Suprapubic skin (tissue), 4 donors: ENCODE results near the gene TOM1L2. TPM values are rescaled to one million over a fixed set of nuclear protein-coding genes. Genes with fewer than 3 reads are reported as not detected.

Source experiments
- DNase-seq, 2 donors: peaks; one replicate each; pipeline ENCODE4 v3.0.0-alpha.2; 2019; ENCODE audit warnings: low spot score in 2 of 2
- H3K27ac ChIP-seq: fragments of 200-600 bp; sonication (generic); one replicate; pipeline ENCODE4 v1.5.1; 2019
- H3K27me3 ChIP-seq: fragments of 200-600 bp; sonication (generic); one replicate; pipeline ENCODE4 v1.5.1; 2019
- H3K36me3 ChIP-seq: fragments of 200-600 bp; sonication (generic); one replicate; pipeline ENCODE4 v1.5.1; 2019
- H3K4me1 ChIP-seq: fragments of 200-600 bp; sonication (generic); one replicate; pipeline ENCODE4 v1.5.1; 2019
- H3K4me3 ChIP-seq: fragments of 200-600 bp; sonication (generic); one replicate; pipeline ENCODE4 v1.5.1; 2019; ENCODE audit warnings: mild to moderate bottlenecking
- H3K9me3 ChIP-seq: fragments of 200-600 bp; sonication (generic); one replicate; pipeline ENCODE4 v1.5.1; 2019
- EP300 ChIP-seq: sonication (generic); formaldehyde crosslinking; IDR thresholded peaks from one replicate; pipeline ENCODE4 v1.6.1; 2017; ENCODE audit warnings: antibody characterized with exemption
- POLR2A ChIP-seq, 2 donors: fragments of 450-650 bp; IDR thresholded peaks; one replicate each; pipeline ENCODE4 v1.6.1; 2017; ENCODE audit warnings: antibody characterized with exemption in 2 of 2, mild to moderate bottlenecking in 2 of 2, moderate library complexity in 2 of 2
- POLR2AphosphoS5 ChIP-seq, 3 donors: sonication (generic); formaldehyde crosslinking; IDR thresholded peaks; one replicate each; pipeline ENCODE4 v1.6.1; 2017; ENCODE audit warnings: antibody characterized with exemption in 3 of 3
- WGBS: methylation state at CpG from one replicate; pipeline ENCODE4 v1.1.5; 2018; 5-methylcytosine and 5-hydroxymethylcytosine counted together
- total RNA-seq, 4 donors: library from RNA; depleted of rRNA; stranded (reverse); fragments of >200 nt; gene quantifications; one replicate each; pipeline ENCODE4 v1.1.0, GENCODE V29; 2016
- TF ChIP-seq, protein P1 (sequence below), 2 donors: fragments of 200-600 bp in 1 of 2; fragments of 450-650 bp in 1 of 2; sonication (generic) in 1 of 2; IDR thresholded peaks; one replicate each; pipeline ENCODE4 v1.5.1; 2016 to 2019; ENCODE audit warnings: antibody characterized with exemption in 2 of 2, mild to moderate bottlenecking in 1 of 2, moderate library complexity in 1 of 2

TOM1L2 gene
- total RNA-seq, 4 donors from 2014 or later, result 128 to 259 (median 162) TPM

DNA sequence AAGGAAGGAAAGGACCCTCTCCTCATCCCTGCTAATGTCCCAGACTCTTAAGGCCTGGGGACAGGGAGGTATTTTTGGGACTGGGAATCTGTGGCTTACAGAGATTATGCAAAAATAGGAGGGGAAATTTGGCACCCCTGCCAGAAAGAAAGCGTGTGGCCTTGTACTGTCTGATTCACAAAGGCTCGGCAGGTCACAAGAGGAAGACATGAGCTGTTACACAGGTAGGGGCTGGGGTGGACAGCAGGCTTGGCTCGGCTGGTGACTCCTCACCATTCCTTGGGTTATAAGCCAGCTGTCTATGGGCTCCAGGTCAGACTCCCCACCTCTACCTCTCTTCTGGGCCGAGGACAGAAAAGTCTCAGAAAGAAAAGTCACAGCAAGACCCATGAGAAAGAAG is 114.7 kb downstream of the TOM1L2 start:
- Histone ChIP-seq H3K27ac (no peak overlapping the region), H3K36me3 (peaks cover 23% of the 10 kb centered on the region), H3K9me3 (no peaks in the 10 kb centered on the region), H3K27me3 (no peaks in the 10 kb centered on the region), H3K4me1 (peaks cover 35% of the 10 kb centered on the region), H3K4me3 (no peak overlapping the region)
- TF ChIP-seq EP300, result no peak
- TF ChIP-seq POLR2AphosphoS5 (IDR thresholded peaks at IDR 0.05), result no peak
- no peak for TF ChIP-seq POLR2A (IDR thresholded peaks at IDR 0.05)
- TF ChIP-seq, protein P1, sequence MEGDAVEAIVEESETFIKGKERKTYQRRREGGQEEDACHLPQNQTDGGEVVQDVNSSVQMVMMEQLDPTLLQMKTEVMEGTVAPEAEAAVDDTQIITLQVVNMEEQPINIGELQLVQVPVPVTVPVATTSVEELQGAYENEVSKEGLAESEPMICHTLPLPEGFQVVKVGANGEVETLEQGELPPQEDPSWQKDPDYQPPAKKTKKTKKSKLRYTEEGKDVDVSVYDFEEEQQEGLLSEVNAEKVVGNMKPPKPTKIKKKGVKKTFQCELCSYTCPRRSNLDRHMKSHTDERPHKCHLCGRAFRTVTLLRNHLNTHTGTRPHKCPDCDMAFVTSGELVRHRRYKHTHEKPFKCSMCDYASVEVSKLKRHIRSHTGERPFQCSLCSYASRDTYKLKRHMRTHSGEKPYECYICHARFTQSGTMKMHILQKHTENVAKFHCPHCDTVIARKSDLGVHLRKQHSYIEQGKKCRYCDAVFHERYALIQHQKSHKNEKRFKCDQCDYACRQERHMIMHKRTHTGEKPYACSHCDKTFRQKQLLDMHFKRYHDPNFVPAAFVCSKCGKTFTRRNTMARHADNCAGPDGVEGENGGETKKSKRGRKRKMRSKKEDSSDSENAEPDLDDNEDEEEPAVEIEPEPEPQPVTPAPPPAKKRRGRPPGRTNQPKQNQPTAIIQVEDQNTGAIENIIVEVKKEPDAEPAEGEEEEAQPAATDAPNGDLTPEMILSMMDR (IDR thresholded peaks at IDR 0.05), result no peak
- DNase-seq, result no peak
- WGBS, result 92% methylated on average over 4 of the region's 4 CpGs

- Histone ChIP-seq H3K36me3 (peaks cover 24% of the 10 kb centered on the region), H3K27me3 (no peaks in the 10 kb centered on the region), H3K4me1 (peaks cover 35% of the 10 kb centered on the region), H3K27ac (no peak overlapping the region), H3K9me3 (no peaks in the 10 kb centered on the region), H3K4me3 (no peak overlapping the region)
- 71% methylated on average over 2 of the region's 2 CpGs for WGBS
- no peak for TF ChIP-seq POLR2AphosphoS5 (IDR thresholded peaks at IDR 0.05)
- no peak for TF ChIP-seq EP300
- TF ChIP-seq, protein P1 (IDR thresholded peaks at IDR 0.05), result no peak
- TF ChIP-seq POLR2A (IDR thresholded peaks at IDR 0.05), result no peak
- DNase-seq, result no peak
Observed at GRCh38 chr17:17856386-17856785, 115.8 kb downstream of the TOM1L2 start.

DNA sequence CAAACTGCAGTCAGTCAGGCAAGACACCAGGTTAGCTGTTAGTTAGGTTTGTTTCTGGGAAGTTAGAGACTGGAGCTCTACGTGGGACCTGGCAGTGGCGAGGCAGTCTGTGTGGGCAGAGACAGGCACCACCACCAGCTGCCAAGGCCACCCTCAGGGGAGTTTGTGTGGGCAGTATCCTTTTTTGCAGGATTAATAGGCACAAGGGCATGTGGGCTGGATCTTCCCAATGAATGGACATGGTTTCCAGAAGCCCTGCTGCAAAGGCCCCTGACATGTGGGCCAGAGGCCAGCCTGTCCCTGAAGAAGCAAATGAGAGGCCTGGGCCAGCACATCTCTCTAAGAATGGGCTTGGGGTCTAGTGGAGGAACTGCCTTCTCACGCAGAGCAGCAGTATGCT is 116.2 kb downstream of the TOM1L2 start:
- peaks cover 19% of the 10 kb centered on the region for H3K36me3 ChIP-seq
- H3K4me1 ChIP-seq, result peaks cover 35% of the 10 kb centered on the region
- WGBS, result 48% methylated on average over 3 of the region's 3 CpGs
- TF ChIP-seq EP300, result no peak
- no peak for TF ChIP-seq POLR2AphosphoS5 (IDR thresholded peaks at IDR 0.05)
- no peak for TF ChIP-seq POLR2A (IDR thresholded peaks at IDR 0.05)
- TF ChIP-seq, protein P1 (IDR thresholded peaks at IDR 0.05), result no peak
- H3K4me3 ChIP-seq, result no peak overlapping the region
- no peak overlapping the region for H3K27ac ChIP-seq
- DNase-seq, result no peak
- no peaks in the 10 kb centered on the region for H3K9me3 ChIP-seq
- H3K27me3 ChIP-seq, result no peaks in the 10 kb centered on the region

- H3K9me3 ChIP-seq, result no peaks in the 10 kb centered on the region
- DNase-seq, result no peak
- H3K36me3 ChIP-seq, result peaks cover 21% of the 10 kb centered on the region
- WGBS, result 89% methylated on average over 8 of the region's 8 CpGs
- peaks cover 51% of the 10 kb centered on the region for H3K4me1 ChIP-seq
- no peak for TF ChIP-seq POLR2AphosphoS5 (IDR thresholded peaks at IDR 0.05)
- TF ChIP-seq, protein P1 (IDR thresholded peaks at IDR 0.05), result no peak
- H3K27ac ChIP-seq, result no peak overlapping the region
- H3K27me3 ChIP-seq, result no peaks in the 10 kb centered on the region
- H3K4me3 ChIP-seq, result no peak overlapping the region
Observed at GRCh38 chr17:17853811-17854447, 118.3 kb downstream of the TOM1L2 start.

DNA sequence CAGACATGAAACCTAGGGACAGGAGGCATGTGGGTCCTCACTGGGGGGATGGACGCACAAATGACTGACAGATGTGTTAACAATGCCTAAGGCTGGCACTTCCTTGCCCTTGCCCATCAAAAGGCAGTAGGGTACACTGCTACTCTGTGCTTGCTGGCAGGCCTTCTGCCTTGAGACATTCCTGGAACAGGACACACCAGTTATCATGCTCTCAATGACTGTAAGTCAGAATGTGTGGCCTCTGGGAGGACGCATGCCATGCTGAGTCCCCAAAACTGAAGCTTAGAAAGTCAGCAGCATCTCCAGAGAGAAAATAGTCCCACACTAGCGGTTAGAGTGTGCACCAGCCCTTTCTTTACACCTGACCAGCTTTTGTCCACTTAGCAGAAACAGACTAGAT is 119.3 kb downstream of the TOM1L2 start:
- TF ChIP-seq POLR2A (IDR thresholded peaks at IDR 0.05) (no peak), EP300 (no peak), POLR2AphosphoS5 (IDR thresholded peaks at IDR 0.05) (no peak)
- TF ChIP-seq, protein P1 (IDR thresholded peaks at IDR 0.05), result no peak
- Histone ChIP-seq H3K36me3 (peaks cover 21% of the 10 kb centered on the region), H3K27ac (no peak overlapping the region), H3K4me3 (no peak overlapping the region), H3K4me1 (peaks cover 61% of the 10 kb centered on the region), H3K27me3 (no peaks in the 10 kb centered on the region), H3K9me3 (no peaks in the 10 kb centered on the region)
- no peak for DNase-seq
- WGBS, result 100% methylated on average over 2 of the region's 3 CpGs
